ENCODE measurements around the gene RAB34.

The RAB34 gene

GRCh38 chr17:28716740-28717577, 709 bp downstream of the RAB34 start:
- H3K4me1 ChIP-seq (ENCODE audit: control insufficient read depth, insufficient read depth, low read length, unreplicated experiment) = peaks cover 25% of the 10 kb centered on the region
- H3K4me3 ChIP-seq (ENCODE audit: low read depth, low read length) = peak overlapping the region; percentile 95
- H3K27me3 ChIP-seq (ENCODE audit: insufficient read depth, low read length) = no peaks in the 10 kb centered on the region
- peak overlapping the region; percentile 75 for H3K27ac ChIP-seq (ENCODE audit: low read depth, low read length)
- H3K36me3 ChIP-seq (ENCODE audit: insufficient read depth, low read length) = peaks cover 31% of the 10 kb centered on the region
- H2AFZ ChIP-seq (ENCODE audit: low read length, unreplicated experiment) = peak overlapping the region; percentile 77
- H3K79me2 ChIP-seq (ENCODE audit: control insufficient read depth, insufficient read depth, low read length, unreplicated experiment) = peaks cover 48% of the 10 kb centered on the region

GRCh38 chr17:28715217-28715616, 2.5 kb downstream of the RAB34 start:
- Histone ChIP-seq H3K27ac (ENCODE audit: low read depth, low read length) (no peak overlapping the region), H2AFZ (ENCODE audit: low read length, unreplicated experiment) (no peak overlapping the region), H3K4me3 (ENCODE audit: low read depth, low read length) (peak overlapping the region; percentile 95), H3K4me1 (ENCODE audit: control insufficient read depth, insufficient read depth, low read length, unreplicated experiment) (peaks cover 25% of the 10 kb centered on the region), H3K36me3 (ENCODE audit: insufficient read depth, low read length) (peaks cover 19% of the 10 kb centered on the region), H3K27me3 (ENCODE audit: insufficient read depth, low read length) (no peaks in the 10 kb centered on the region), H3K79me2 (ENCODE audit: control insufficient read depth, insufficient read depth, low read length, unreplicated experiment) (peaks cover 31% of the 10 kb centered on the region)

- peaks cover 32% of the 10 kb centered on the region for H3K79me2 ChIP-seq (ENCODE audit: control insufficient read depth, insufficient read depth, low read length, unreplicated experiment)
- H2AFZ ChIP-seq (ENCODE audit: low read length, unreplicated experiment) = no peak overlapping the region
- H3K36me3 ChIP-seq (ENCODE audit: insufficient read depth, low read length) = peaks cover 19% of the 10 kb centered on the region
These were observed 3.4 kb downstream of the RAB34 start for GRCh38 chr17:28714281-28714680.

GRCh38 chr17:28712705-28713415, 4.8 kb downstream of the RAB34 start:
- 0 out of 2 replicates have a peak overlapping the region, but pooled peaks have one; percentile 85 for H3K4me3 ChIP-seq (ENCODE audit: low read depth, low read length)
- H3K4me1 ChIP-seq (ENCODE audit: control insufficient read depth, insufficient read depth, low read length, unreplicated experiment) = peaks cover 24% of the 10 kb centered on the region
- H3K27ac ChIP-seq (ENCODE audit: low read depth, low read length) = no peak overlapping the region

More at GRCh38 chr17:28714281-28714680, 3.4 kb downstream of the RAB34 start:
- no peaks in the 10 kb centered on the region for H3K27me3 ChIP-seq (ENCODE audit: insufficient read depth, low read length)
- H3K4me1 ChIP-seq (ENCODE audit: control insufficient read depth, insufficient read depth, low read length, unreplicated experiment) = peaks cover 31% of the 10 kb centered on the region
- H3K4me3 ChIP-seq (ENCODE audit: low read depth, low read length) = no peak overlapping the region
- no peak overlapping the region for H3K27ac ChIP-seq (ENCODE audit: low read depth, low read length)

GRCh38 chr17:28712032-28712704, 5.5 kb downstream of the RAB34 start:
- peaks cover 28% of the 10 kb centered on the region for H3K79me2 ChIP-seq (ENCODE audit: control insufficient read depth, insufficient read depth, low read length, unreplicated experiment)
- peak overlapping the region; percentile 85 for H3K4me3 ChIP-seq (ENCODE audit: low read depth, low read length)
- peak overlapping the region; percentile 92 for H3K27ac ChIP-seq (ENCODE audit: low read depth, low read length)
- peak overlapping the region; percentile 37 for H2AFZ ChIP-seq (ENCODE audit: low read length, unreplicated experiment)
- H3K36me3 ChIP-seq (ENCODE audit: insufficient read depth, low read length) = peaks cover 19% of the 10 kb centered on the region
- peaks cover 24% of the 10 kb centered on the region for H3K4me1 ChIP-seq (ENCODE audit: control insufficient read depth, insufficient read depth, low read length, unreplicated experiment)
- no peaks in the 10 kb centered on the region for H3K27me3 ChIP-seq (ENCODE audit: insufficient read depth, low read length)

More at GRCh38 chr17:28712705-28713415, 4.8 kb downstream of the RAB34 start:
- H3K27me3 ChIP-seq (ENCODE audit: insufficient read depth, low read length) = no peaks in the 10 kb centered on the region
- H3K79me2 ChIP-seq (ENCODE audit: control insufficient read depth, insufficient read depth, low read length, unreplicated experiment) = peaks cover 32% of the 10 kb centered on the region
- no peak overlapping the region for H2AFZ ChIP-seq (ENCODE audit: low read length, unreplicated experiment)
- peaks cover 19% of the 10 kb centered on the region for H3K36me3 ChIP-seq (ENCODE audit: insufficient read depth, low read length)

- peaks cover 24% of the 10 kb centered on the region for H3K79me2 ChIP-seq (ENCODE audit: control insufficient read depth, insufficient read depth, low read length, unreplicated experiment)
- H3K27ac ChIP-seq (ENCODE audit: low read depth, low read length) = peak within 1 kb of the TSS; percentile 92
- peak within 1 kb of the TSS; percentile 37 for H2AFZ ChIP-seq (ENCODE audit: low read length, unreplicated experiment)
- H3K4me1 ChIP-seq (ENCODE audit: control insufficient read depth, insufficient read depth, low read length, unreplicated experiment) = peaks cover 24% of the 10 kb centered on the region
- no peaks in the 10 kb centered on the region for H3K27me3 ChIP-seq (ENCODE audit: insufficient read depth, low read length)
- H3K36me3 ChIP-seq (ENCODE audit: insufficient read depth, low read length) = peaks cover 19% of the 10 kb centered on the region
- H3K4me3 ChIP-seq (ENCODE audit: low read depth, low read length) = peak within 1 kb of the TSS; percentile 85
These were observed 6.0 kb downstream of the RAB34 start, which contains the start of gene PROCA1 for GRCh38 chr17:28711723-28712031. Gene PROCA1, minus strand, starts transcription at chr17:28711888. Its CDS starts 228 bp downstream, at chr17:28711660.

- Histone ChIP-seq H2AFZ (ENCODE audit: low read length, unreplicated experiment) (peak overlapping the region; percentile 37), H3K27me3 (ENCODE audit: insufficient read depth, low read length) (no peaks in the 10 kb centered on the region), H3K36me3 (ENCODE audit: insufficient read depth, low read length) (peaks cover 19% of the 10 kb centered on the region), H3K4me3 (ENCODE audit: low read depth, low read length) (peak overlapping the region; percentile 85), H3K79me2 (ENCODE audit: control insufficient read depth, insufficient read depth, low read length, unreplicated experiment) (peaks cover 18% of the 10 kb centered on the region), H3K4me1 (ENCODE audit: control insufficient read depth, insufficient read depth, low read length, unreplicated experiment) (peaks cover 20% of the 10 kb centered on the region), H3K27ac (ENCODE audit: low read depth, low read length) (peak overlapping the region; percentile 92)
These were observed 6.6 kb downstream of the RAB34 start for GRCh38 chr17:28710861-28711722.

GRCh38 chr17:28707339-28707720, 10.3 kb downstream of the RAB34 start:
- peaks cover 5% of the 10 kb centered on the region for H3K79me2 ChIP-seq (ENCODE audit: control insufficient read depth, insufficient read depth, low read length, unreplicated experiment)
- peaks cover 9% of the 10 kb centered on the region for H3K4me1 ChIP-seq (ENCODE audit: control insufficient read depth, insufficient read depth, low read length, unreplicated experiment)

GRCh38 chr17:28706471-28707338, 11.0 kb downstream of the RAB34 start:
- Histone ChIP-seq H3K4me1 (ENCODE audit: control insufficient read depth, insufficient read depth, low read length, unreplicated experiment) (peaks cover 6% of the 10 kb centered on the region), H3K27me3 (ENCODE audit: insufficient read depth, low read length) (no peaks in the 10 kb centered on the region), H3K79me2 (ENCODE audit: control insufficient read depth, insufficient read depth, low read length, unreplicated experiment) (peaks cover 5% of the 10 kb centered on the region), H2AFZ (ENCODE audit: low read length, unreplicated experiment) (no peak overlapping the region), H3K27ac (ENCODE audit: low read depth, low read length) (no peak overlapping the region), H3K36me3 (ENCODE audit: insufficient read depth, low read length) (peaks cover 2% of the 10 kb centered on the region; the same call in 1 of the 2 replicates), H3K4me3 (ENCODE audit: low read depth, low read length) (no peak overlapping the region)

More at GRCh38 chr17:28707339-28707720, 10.3 kb downstream of the RAB34 start:
- H3K27ac ChIP-seq (ENCODE audit: low read depth, low read length) = no peak overlapping the region
- H3K36me3 ChIP-seq (ENCODE audit: insufficient read depth, low read length) = peaks cover 1% of the 10 kb centered on the region; the same call in 1 of the 2 replicates
- no peak overlapping the region for H3K4me3 ChIP-seq (ENCODE audit: low read depth, low read length)
- H2AFZ ChIP-seq (ENCODE audit: low read length, unreplicated experiment) = no peak overlapping the region
- H3K27me3 ChIP-seq (ENCODE audit: insufficient read depth, low read length) = no peaks in the 10 kb centered on the region
